ENCODE measurements around the gene FOXJ1. TPM values are rescaled to one million over a fixed set of nuclear protein-coding genes. Genes with fewer than 3 reads are reported as not detected.

FOXJ1 gene
- total RNA-seq (2022), result not detected in 2 replicates
- not detected for Bru-seq, nascent RNA
- percentile 16 among the genes with signal in this experiment for BruChase-seq, experiment 1, labeled RNA remaining after a 6-hour chase
- not detected for BruChase-seq, experiment 2, labeled RNA remaining after a 2-hour chase
- long read RNA-seq, result 0 reads

- no peak for TF ChIP-seq CTCF (IDR thresholded peaks at IDR 0.05; ENCODE audit: unreplicated experiment)
- intact Hi-C loops (cut with micrococcal nuclease), result no loop called here
- peak; percentile 85 for DNase-seq (ENCODE audit: unreplicated experiment)
- BruUV-seq (replicated peaks), result no TSS peak
- no peaks in the 10 kb centered on the region for H3K4me1 Mint-ChIP-seq (ENCODE audit: insufficient read depth, unreplicated experiment)
- H3K27me3 Mint-ChIP-seq (ENCODE audit: insufficient read depth, unreplicated experiment), result no peaks in the 10 kb centered on the region
- no peaks in the 10 kb centered on the region for H3K36me3 Mint-ChIP-seq (ENCODE audit: insufficient read depth, unreplicated experiment)
- POLR2A ChIA-PET, result interaction anchor here (0.7 to 1.1 kb wide), 2 partner anchors 37 to 454 kb away, joined by 3 to 4 read pairs; no protein-coding TSS in a partner anchor
- CTCF ChIA-PET, result interaction anchor here (0.7 to 3.5 kb wide), 3 partner anchors 9 to 137 kb away, joined by 4 to 13 read pairs (median 5); no protein-coding TSS in a partner anchor
- no peak within 1 kb of the TSS for H3K27ac Mint-ChIP-seq (ENCODE audit: low read depth, unreplicated experiment)
- no peaks in the 10 kb centered on the region for H3K9me3 Mint-ChIP-seq (ENCODE audit: unreplicated experiment)
- H3K4me3 Mint-ChIP-seq (ENCODE audit: unreplicated experiment), result peak within 1 kb of the TSS; percentile 61
These were observed at the start of gene FOXJ1 for GRCh38 chr17:76141212-76142038. Gene FOXJ1 (minus strand): TSS chr17:76141245. CDS start chr17:76140395, 850 bp downstream.

GRCh38 chr17:76189741-76190140 lies 48.7 kb upstream of the FOXJ1 start:
- CTCF ChIA-PET, result interaction anchor here (0.7 to 1.9 kb wide), 6 partner anchors 11 to 89 kb away, joined by 3 to 8 read pairs (median 3); no protein-coding TSS in a partner anchor
- no TSS peak for BruUV-seq (replicated peaks)
- Mint-ChIP-seq H3K4me1 (ENCODE audit: insufficient read depth, unreplicated experiment) (no peaks in the 10 kb centered on the region), H3K27me3 (ENCODE audit: insufficient read depth, unreplicated experiment) (peaks cover 24% of the 10 kb centered on the region), H3K9me3 (ENCODE audit: unreplicated experiment) (no peaks in the 10 kb centered on the region), H3K4me3 (ENCODE audit: unreplicated experiment) (no peak overlapping the region), H3K27ac (ENCODE audit: low read depth, unreplicated experiment) (no peak overlapping the region), H3K36me3 (ENCODE audit: insufficient read depth, unreplicated experiment) (peaks cover 5% of the 10 kb centered on the region)
- no peak for TF ChIP-seq CTCF (IDR thresholded peaks at IDR 0.05; ENCODE audit: unreplicated experiment)
- intact Hi-C loops (cut with micrococcal nuclease), result no loop called here
- POLR2A ChIA-PET, result interaction anchor here (1.7 kb wide), 1 partner anchor 75 kb away, joined by 5 read pairs; the partner anchor contains the start of gene UBALD2
- no peak for DNase-seq (ENCODE audit: unreplicated experiment)

GRCh38 chr17:76189247-76189646 lies 48.2 kb upstream of the FOXJ1 start:
- POLR2A ChIA-PET, result interaction anchor here (1.7 kb wide), 1 partner anchor 75 kb away, joined by 5 read pairs; the partner anchor contains the start of gene UBALD2
- BruUV-seq (replicated peaks), result no TSS peak

More at GRCh38 chr17:76189247-76189646, 48.2 kb upstream of the FOXJ1 start:
- H3K9me3 Mint-ChIP-seq (ENCODE audit: unreplicated experiment), result no peaks in the 10 kb centered on the region
- H3K27ac Mint-ChIP-seq (ENCODE audit: low read depth, unreplicated experiment), result no peak overlapping the region
- no peaks in the 10 kb centered on the region for H3K4me1 Mint-ChIP-seq (ENCODE audit: insufficient read depth, unreplicated experiment)
- no peak overlapping the region for H3K4me3 Mint-ChIP-seq (ENCODE audit: unreplicated experiment)
- H3K27me3 Mint-ChIP-seq (ENCODE audit: insufficient read depth, unreplicated experiment), result peaks cover 24% of the 10 kb centered on the region
- CTCF ChIA-PET, result interaction anchor here (0.9 to 1.9 kb wide), 5 partner anchors 10 to 90 kb away, joined by 3 to 8 read pairs (median 3); no protein-coding TSS in a partner anchor
- TF ChIP-seq CTCF (IDR thresholded peaks at IDR 0.05; ENCODE audit: unreplicated experiment), result no peak
- intact Hi-C loops (cut with micrococcal nuclease), result no loop called here
- H3K36me3 Mint-ChIP-seq (ENCODE audit: insufficient read depth, unreplicated experiment), result peaks cover 5% of the 10 kb centered on the region
- no peak for DNase-seq (ENCODE audit: unreplicated experiment)

All from MCF 10A (cell line).